NCI-H2227 treated with DMSO at 0.1 percent for 48 hours (cell line): ENCODE results near the gene SH3RF1.

Experiments used
- DNase-seq: peaks from one replicate; lab custom pipeline; 2025; lab: John Stamatoyannopoulos, UW

The SH3RF1 gene

GRCh38 chr4:169163495-169163894 is 107.3 kb downstream of the SH3RF1 start:
- DNase-seq, result no peak

GRCh38 chr4:169160825-169161224 is 109.9 kb downstream of the SH3RF1 start:
- DNase-seq, result no peak

GRCh38 chr4:169159624-169160171 is 111.1 kb downstream of the SH3RF1 start:
- no peak for DNase-seq

GRCh38 chr4:169158861-169159260 is 111.9 kb downstream of the SH3RF1 start:
- no peak for DNase-seq

- no peak for DNase-seq
These were observed 112.7 kb downstream of the SH3RF1 start for GRCh38 chr4:169158046-169158445.

- no peak for DNase-seq
These were observed 114.4 kb downstream of the SH3RF1 start for GRCh38 chr4:169156392-169156791.

GRCh38 chr4:169154121-169154520 is 116.6 kb downstream of the SH3RF1 start:
- DNase-seq, result no peak

- DNase-seq, result no peak
These were observed 117.2 kb downstream of the SH3RF1 start for GRCh38 chr4:169153481-169154087.

- no peak for DNase-seq
These were observed 117.9 kb downstream of the SH3RF1 start for GRCh38 chr4:169152899-169153298.

- DNase-seq, result no peak
These were observed 118.7 kb downstream of the SH3RF1 start for GRCh38 chr4:169152098-169152497.

GRCh38 chr4:169151671-169152070 is 119.1 kb downstream of the SH3RF1 start:
- DNase-seq, result no peak

GRCh38 chr4:169150806-169151205 is 120.0 kb downstream of the SH3RF1 start:
- no peak for DNase-seq

- DNase-seq, result no peak
These were observed 121.9 kb downstream of the SH3RF1 start for GRCh38 chr4:169148885-169149284.

GRCh38 chr4:169147191-169147590 is 123.6 kb downstream of the SH3RF1 start:
- no peak for DNase-seq

GRCh38 chr4:169144061-169144600 is 126.6 kb downstream of the SH3RF1 start:
- no peak for DNase-seq

- no peak for DNase-seq
These were observed 127.4 kb downstream of the SH3RF1 start for GRCh38 chr4:169143335-169143734.

- no peak for DNase-seq
These were observed 127.8 kb downstream of the SH3RF1 start for GRCh38 chr4:169142906-169143305.

- no peak for DNase-seq
These were observed 128.4 kb downstream of the SH3RF1 start for GRCh38 chr4:169142391-169142790.

GRCh38 chr4:169139021-169139420 is 131.7 kb downstream of the SH3RF1 start:
- no peak for DNase-seq

- DNase-seq, result no peak
These were observed 133.2 kb downstream of the SH3RF1 start for GRCh38 chr4:169137558-169137920.

- no peak for DNase-seq
These were observed 133.8 kb downstream of the SH3RF1 start for GRCh38 chr4:169136796-169137557.

- DNase-seq, result no peak
These were observed 134.4 kb downstream of the SH3RF1 start for GRCh38 chr4:169136330-169136729.

GRCh38 chr4:169135776-169136175 is 135.0 kb downstream of the SH3RF1 start:
- DNase-seq, result no peak
